ENCODE results near the gene KLHL29. TPM values are rescaled to one million over a fixed set of nuclear protein-coding genes. Genes with fewer than 3 reads are reported as not detected.

Gene KLHL29
- total and polyA plus RNA-seq, 2 donors (not counting 3 experiments of a cell fraction or from before 2014, with no cell fraction given) = 4.6 to 12.7 TPM

GRCh38 chr2:23376972-23377371 lies 8.0 kb upstream of the KLHL29 start:
- H3K9ac ChIP-seq (replicated peaks; ENCODE audit: extremely low read depth, insufficient read depth, low read length) = no peak overlapping the region
- H4K20me1 ChIP-seq (replicated peaks; ENCODE audit: control insufficient read depth, extremely low read depth, insufficient read depth, low read length) = no peaks in the 10 kb centered on the region
- dilution Hi-C loops (cut with MboI; ENCODE audit: extremely low pct_ligation_motif_present, low sequenced_read_pairs) = no loop called here
- TF ChIP-seq EZH2 (IDR thresholded peaks at IDR 0.05; ENCODE audit: borderline replicate concordance, low read depth, low read length, severe bottlenecking) = no peak
- no peak for TF ChIP-seq CTCF (IDR thresholded peaks at IDR 0.05; ENCODE audit: extremely low read depth in 1 of 2, insufficient read depth in 1 of 2, low read depth in 1 of 2, low read length in 2 of 2)
- no peak for TF ChIP-seq FOS (IDR thresholded peaks at IDR 0.05; ENCODE audit: borderline replicate concordance, insufficient read depth, low read length)
- TF ChIP-seq MAX (IDR thresholded peaks at IDR 0.05; ENCODE audit: insufficient read depth, insufficient read length) = no peak
- no peak for TF ChIP-seq POLR2AphosphoS5 (IDR thresholded peaks at IDR 0.05; ENCODE audit: insufficient read depth, low read depth, low read length)
- CTCF ChIA-PET = interaction anchor here (1.4 kb wide), 1 partner anchor 27 kb away, joined by 5 read pairs; no protein-coding TSS in a partner anchor
- no peaks in the 10 kb centered on the region for H3K36me3 ChIP-seq (ENCODE audit: control insufficient read depth in 2 of 2, extremely low read depth in 1 of 2, insufficient read depth in 2 of 2, low read length in 2 of 2)
- FAIRE-seq (no peak), DNase-seq (ENCODE audit: low read depth, low spot score) (no peak)
- no peaks in the 10 kb centered on the region for H3K9me3 ChIP-seq (replicated peaks; ENCODE audit: control insufficient read depth, insufficient read depth, low read length)
- POLR2A ChIA-PET = no interaction called here
- H3K4me3 ChIP-seq (replicated peaks in 1 of 3; ENCODE audit: insufficient read depth in 1 of 3, low read depth in 1 of 3, low read length in 3 of 3) = no peak overlapping the region
- intact Hi-C loops (cut with micrococcal nuclease) = no loop called here
- no TSS peak for BruUV-seq (replicated peaks)
- peaks cover 0 to 4% of the 10 kb centered on the region in 2 experiments for H3K27me3 ChIP-seq (ENCODE audit: control insufficient read depth in 2 of 2, insufficient read depth in 2 of 2, low read length in 2 of 2)
- no peak overlapping the region for H3K27ac ChIP-seq (ENCODE audit: insufficient read depth, low read depth, low read length)
- no peaks in the 10 kb centered on the region for H3K79me2 ChIP-seq (ENCODE audit: control insufficient read depth, insufficient read depth, low read length)
- no peak overlapping the region for H3K4me2 ChIP-seq (ENCODE audit: insufficient read depth, low read length)
- H2AFZ ChIP-seq (ENCODE audit: low read depth, low read length) = no peak overlapping the region
- H3K9me1 ChIP-seq (replicated peaks; ENCODE audit: control insufficient read depth, extremely low read depth, insufficient read depth, low read length) = no peaks in the 10 kb centered on the region
- peaks cover 12% of the 10 kb centered on the region for H3K4me1 ChIP-seq (ENCODE audit: control insufficient read depth, extremely low read depth, insufficient read depth, low read length)

- Histone ChIP-seq H3K27me3 (ENCODE audit: control insufficient read depth in 2 of 2, insufficient read depth in 2 of 2, low read length in 2 of 2) (peaks cover 0 to 3% of the 10 kb centered on the region in 2 experiments), H4K20me1 (replicated peaks; ENCODE audit: control insufficient read depth, extremely low read depth, insufficient read depth, low read length) (no peaks in the 10 kb centered on the region), H2AFZ (ENCODE audit: low read depth, low read length) (no peak overlapping the region), H3K9me1 (replicated peaks; ENCODE audit: control insufficient read depth, extremely low read depth, insufficient read depth, low read length) (no peaks in the 10 kb centered on the region), H3K9me3 (replicated peaks; ENCODE audit: control insufficient read depth, insufficient read depth, low read length) (no peaks in the 10 kb centered on the region), H3K4me3 (replicated peaks in 1 of 3; ENCODE audit: insufficient read depth in 1 of 3, low read depth in 1 of 3, low read length in 3 of 3) (no peak overlapping the region), H3K36me3 (ENCODE audit: control insufficient read depth in 2 of 2, extremely low read depth in 1 of 2, insufficient read depth in 2 of 2, low read length in 2 of 2) (no peaks in the 10 kb centered on the region), H3K9ac (replicated peaks; ENCODE audit: extremely low read depth, insufficient read depth, low read length) (no peak overlapping the region), H3K79me2 (ENCODE audit: control insufficient read depth, insufficient read depth, low read length) (no peaks in the 10 kb centered on the region), H3K4me2 (ENCODE audit: insufficient read depth, low read length) (no peak overlapping the region), H3K4me1 (ENCODE audit: control insufficient read depth, extremely low read depth, insufficient read depth, low read length) (peaks cover 12% of the 10 kb centered on the region), H3K27ac (ENCODE audit: insufficient read depth, low read depth, low read length) (no peak overlapping the region)
- FAIRE-seq = peak; percentile 62
- POLR2A ChIA-PET = no interaction called here
- CTCF ChIA-PET = interaction anchor here (1.4 kb wide), 1 partner anchor 27 kb away, joined by 5 read pairs; no protein-coding TSS in a partner anchor
- no peak for DNase-seq (ENCODE audit: low read depth, low spot score)
- dilution Hi-C loops (cut with MboI; ENCODE audit: extremely low pct_ligation_motif_present, low sequenced_read_pairs) = no loop called here
- intact Hi-C loops (cut with micrococcal nuclease) = no loop called here
- no TSS peak for BruUV-seq (replicated peaks)
- TF ChIP-seq MYC (IDR thresholded peaks at IDR 0.05; ENCODE audit: low read depth, low read length) (no peak), FOS (IDR thresholded peaks at IDR 0.05; ENCODE audit: borderline replicate concordance, insufficient read depth, low read length) (peak; percentile 17)
Observed at GRCh38 chr2:23377771-23378170, 7.2 kb upstream of the KLHL29 start.

All from endothelial cell of umbilical vein (primary cell).